ENCODE measurements around the gene IFNA6. TPM values are rescaled to one million over a fixed set of nuclear protein-coding genes. Genes with fewer than 3 reads are reported as not detected.

Gene IFNA6
- not detected in 5 replicates for total RNA-seq (2022; extraction: Qiagen RNA extraction; ENCODE audit: low read depth)

GRCh38 chr9:21350787-21351186 lies at the start of gene IFNA6:
IFNA6 (minus strand) TSS chr9:21350887; CDS start chr9:21350887, 0 bp downstream.

GRCh38 chr9:21385131-21385670 lies 34.5 kb upstream of the IFNA6 start, which contains the start of gene IFNA2:
IFNA2 (minus strand) TSS chr9:21385398; CDS start chr9:21385329, 69 bp downstream.

GRCh38 chr9:21367957-21368356 lies 17.3 kb upstream of the IFNA6 start, which contains the start of gene IFNA13:
IFNA13 (minus strand) TSS chr9:21368057; CDS start chr9:21368010, 47 bp downstream.

GRCh38 chr9:21334701-21335632 lies 15.7 kb downstream of the IFNA6 start, which contains the start of gene KLHL9:
KLHL9 (minus strand) TSS chr9:21335404; CDS start chr9:21334859, 545 bp downstream.

GRCh38 chr9:21305213-21305612 lies 45.5 kb downstream of the IFNA6 start, which contains the start of gene IFNA5:
IFNA5 (minus strand) TSS chr9:21305313; CDS start chr9:21305256, 57 bp downstream.

Other genes with a start within 250 kb of the IFNA6 start
- not detected in 5 replicates for gene IFNW1, start 209.1 kb downstream of the IFNA6 start, total RNA-seq (2022; extraction: Qiagen RNA extraction; ENCODE audit: low read depth)
- gene IFNA21, start 184.2 kb downstream of the IFNA6 start, total RNA-seq (2022; extraction: Qiagen RNA extraction; ENCODE audit: low read depth): not detected in 5 replicates
- gene IFNA4, start 163.3 kb downstream of the IFNA6 start, total RNA-seq (2022; extraction: Qiagen RNA extraction; ENCODE audit: low read depth): not detected in 5 replicates
- not detected in 5 replicates for gene IFNA7, start 148.7 kb downstream of the IFNA6 start, total RNA-seq (2022; extraction: Qiagen RNA extraction; ENCODE audit: low read depth)
- not detected in 5 replicates for gene IFNA10, start 143.7 kb downstream of the IFNA6 start, total RNA-seq (2022; extraction: Qiagen RNA extraction; ENCODE audit: low read depth)
- gene IFNA16, start 133.6 kb downstream of the IFNA6 start, total RNA-seq (2022; extraction: Qiagen RNA extraction; ENCODE audit: low read depth): not detected in 5 replicates
- gene IFNA17, start 122.7 kb downstream of the IFNA6 start, total RNA-seq (2022; extraction: Qiagen RNA extraction; ENCODE audit: low read depth): not detected in 5 replicates
- not detected in 5 replicates for gene IFNA14, start 110.9 kb downstream of the IFNA6 start, total RNA-seq (2022; extraction: Qiagen RNA extraction; ENCODE audit: low read depth)
- gene IFNA5, start 45.6 kb downstream of the IFNA6 start, total RNA-seq (2022; extraction: Qiagen RNA extraction; ENCODE audit: low read depth): not detected in 5 replicates
- 9.0 to 18.8 TPM (median 17.2 TPM) in 5 replicates for gene KLHL9, start 15.5 kb downstream of the IFNA6 start, total RNA-seq (2022; extraction: Qiagen RNA extraction; ENCODE audit: low read depth)
- gene IFNA13, start 17.2 kb upstream of the IFNA6 start, total RNA-seq (2022; extraction: Qiagen RNA extraction; ENCODE audit: low read depth): not detected in 5 replicates
- not detected in 5 replicates for gene IFNA2, start 34.5 kb upstream of the IFNA6 start, total RNA-seq (2022; extraction: Qiagen RNA extraction; ENCODE audit: low read depth)
- not detected in 5 replicates for gene IFNA8, start 58.2 kb upstream of the IFNA6 start, total RNA-seq (2022; extraction: Qiagen RNA extraction; ENCODE audit: low read depth)
- not detected in 5 replicates for gene IFNA1, start 89.6 kb upstream of the IFNA6 start, total RNA-seq (2022; extraction: Qiagen RNA extraction; ENCODE audit: low read depth)
- gene IFNE, start 131.4 kb upstream of the IFNA6 start, total RNA-seq (2022; extraction: Qiagen RNA extraction; ENCODE audit: low read depth): 0.86 to 2.3 TPM (median 1.4 TPM) in 5 replicates